Suprapubic skin (tissue), 3 donors: ENCODE data around the gene EOLA2.
"Not testable (repeated sequence)": the region's sequence is repeated elsewhere in the genome, so short reads cannot be mapped to it uniquely, and the experiment has no call there.

ENCODE experiments used
- POLR2AphosphoS5 ChIP-seq, 3 donors: sonication (generic); formaldehyde crosslinking; IDR thresholded peaks; one replicate each; pipeline ENCODE4 v1.6.1; 2017; ENCODE audit warnings: antibody characterized with exemption in 3 of 3
- TF ChIP-seq, protein P1 (sequence below), 2 donors: fragments of 200-600 bp in 1 of 2; fragments of 450-650 bp in 1 of 2; sonication (generic) in 1 of 2; IDR thresholded peaks; one replicate each; pipeline ENCODE4 v1.5.1; 2016 to 2019; ENCODE audit warnings: antibody characterized with exemption in 2 of 2, mild to moderate bottlenecking in 1 of 2, moderate library complexity in 1 of 2

DNA sequence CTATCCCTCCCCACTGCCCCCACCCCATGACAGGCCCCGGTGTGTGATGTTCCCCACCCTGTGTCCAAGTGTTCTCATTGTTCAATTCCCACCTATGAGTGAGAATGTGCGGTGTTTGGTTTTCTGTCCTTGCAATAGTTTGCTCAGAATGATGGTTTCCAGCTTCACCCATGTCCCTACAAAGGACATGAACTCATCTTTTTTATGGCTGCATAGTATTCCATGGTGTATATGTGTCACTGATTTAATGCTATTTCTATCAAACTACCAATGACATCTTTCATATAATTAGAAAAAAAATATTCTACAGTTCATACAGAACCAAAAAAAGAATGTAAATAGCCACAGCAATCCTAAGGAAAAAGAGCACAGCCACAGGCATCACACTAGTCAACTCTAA, 47.5 kb downstream of the EOLA2 start:
- TF ChIP-seq, protein P1, sequence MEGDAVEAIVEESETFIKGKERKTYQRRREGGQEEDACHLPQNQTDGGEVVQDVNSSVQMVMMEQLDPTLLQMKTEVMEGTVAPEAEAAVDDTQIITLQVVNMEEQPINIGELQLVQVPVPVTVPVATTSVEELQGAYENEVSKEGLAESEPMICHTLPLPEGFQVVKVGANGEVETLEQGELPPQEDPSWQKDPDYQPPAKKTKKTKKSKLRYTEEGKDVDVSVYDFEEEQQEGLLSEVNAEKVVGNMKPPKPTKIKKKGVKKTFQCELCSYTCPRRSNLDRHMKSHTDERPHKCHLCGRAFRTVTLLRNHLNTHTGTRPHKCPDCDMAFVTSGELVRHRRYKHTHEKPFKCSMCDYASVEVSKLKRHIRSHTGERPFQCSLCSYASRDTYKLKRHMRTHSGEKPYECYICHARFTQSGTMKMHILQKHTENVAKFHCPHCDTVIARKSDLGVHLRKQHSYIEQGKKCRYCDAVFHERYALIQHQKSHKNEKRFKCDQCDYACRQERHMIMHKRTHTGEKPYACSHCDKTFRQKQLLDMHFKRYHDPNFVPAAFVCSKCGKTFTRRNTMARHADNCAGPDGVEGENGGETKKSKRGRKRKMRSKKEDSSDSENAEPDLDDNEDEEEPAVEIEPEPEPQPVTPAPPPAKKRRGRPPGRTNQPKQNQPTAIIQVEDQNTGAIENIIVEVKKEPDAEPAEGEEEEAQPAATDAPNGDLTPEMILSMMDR (IDR thresholded peaks at IDR 0.05), result not testable (repeated sequence)
- TF ChIP-seq POLR2AphosphoS5 (IDR thresholded peaks at IDR 0.05), result not testable (repeated sequence)
